Tibial artery (tissue), 4 donors: ENCODE data around the gene ENTPD2.

ENCODE experiments used
- DNase-seq, 2 donors: peaks; one replicate each; pipeline ENCODE4 v3.0.0-alpha.2; 2019
- H3K27ac ChIP-seq, 2 donors: fragments of 200-600 bp; sonication (generic) in 1 of 2; 1 replicate in 1 of 2; 2 replicates in 1 of 2; pipeline ENCODE4 v1.5.1; 2018 to 2019; ENCODE audit warnings: mild to moderate bottlenecking in 1 of 2
- H3K27me3 ChIP-seq, 2 donors: fragments of 200-600 bp; sonication (generic) in 1 of 2; one replicate each; pipeline versions ENCODE4 v1.5.1 to v1.6.0; 2016 to 2019
- H3K36me3 ChIP-seq, 3 donors: fragments of 200-600 bp; sonication (generic) in 2 of 3; one replicate each; pipeline ENCODE4 v1.5.1; 2016 to 2019; ENCODE audit warnings: mild to moderate bottlenecking in 2 of 3
- H3K4me1 ChIP-seq, 4 donors: fragments of 200-600 bp; sonication (generic) in 2 of 4; 1 replicate in 3 of 4; 2 replicates in 1 of 4; pipeline ENCODE4 v1.5.1; 2016 to 2019
- H3K4me3 ChIP-seq, 2 donors: fragments of 200-600 bp; sonication (generic) in 1 of 2; 1 replicate in 1 of 2; 2 replicates in 1 of 2; pipeline ENCODE4 v1.5.1; 2018 to 2019; ENCODE audit warnings: mild to moderate bottlenecking in 2 of 2
- H3K9me3 ChIP-seq, 3 donors: fragments of 200-600 bp; sonication (generic) in 1 of 3; one replicate each; pipeline ENCODE4 v1.5.1; 2016 to 2019
- CTCF ChIP-seq, 2 experiments: fragments of 200-600 bp in 1 of 2; fragments of 450-650 bp in 1 of 2; IDR thresholded peaks; one replicate each; pipeline ENCODE4 v1.5.1; 2017 to 2019; ENCODE audit warnings: antibody characterized with exemption in 2 of 2, mild to moderate bottlenecking in 1 of 2, moderate library complexity in 1 of 2
- intact Hi-C: fragments of 100-400 bp; cut with DNase I; formaldehyde crosslinking; loops from one replicate; pipeline ENCODE4 v1.15.0; 2023; ENCODE audit warnings: low total_unique reads

Gene ENTPD2

GRCh38 chr9:137020771-137021567 lies 32.9 kb downstream of the ENTPD2 start:
- H3K9me3 ChIP-seq, result no peaks in the 10 kb centered on the region
- H3K4me3 ChIP-seq, result no peak overlapping the region
- TF ChIP-seq CTCF (IDR thresholded peaks at IDR 0.05), result no peak
- peaks cover 0 to 7% (median 0%) of the 10 kb centered on the region in 4 donors for H3K4me1 ChIP-seq
- no peak overlapping the region for H3K27ac ChIP-seq
- peaks cover 13 to 49% (median 22%) of the 10 kb centered on the region in 3 donors for H3K36me3 ChIP-seq
- intact Hi-C loops, result no loop called here
- H3K27me3 ChIP-seq, result no peaks in the 10 kb centered on the region
- no peak for DNase-seq

DNA sequence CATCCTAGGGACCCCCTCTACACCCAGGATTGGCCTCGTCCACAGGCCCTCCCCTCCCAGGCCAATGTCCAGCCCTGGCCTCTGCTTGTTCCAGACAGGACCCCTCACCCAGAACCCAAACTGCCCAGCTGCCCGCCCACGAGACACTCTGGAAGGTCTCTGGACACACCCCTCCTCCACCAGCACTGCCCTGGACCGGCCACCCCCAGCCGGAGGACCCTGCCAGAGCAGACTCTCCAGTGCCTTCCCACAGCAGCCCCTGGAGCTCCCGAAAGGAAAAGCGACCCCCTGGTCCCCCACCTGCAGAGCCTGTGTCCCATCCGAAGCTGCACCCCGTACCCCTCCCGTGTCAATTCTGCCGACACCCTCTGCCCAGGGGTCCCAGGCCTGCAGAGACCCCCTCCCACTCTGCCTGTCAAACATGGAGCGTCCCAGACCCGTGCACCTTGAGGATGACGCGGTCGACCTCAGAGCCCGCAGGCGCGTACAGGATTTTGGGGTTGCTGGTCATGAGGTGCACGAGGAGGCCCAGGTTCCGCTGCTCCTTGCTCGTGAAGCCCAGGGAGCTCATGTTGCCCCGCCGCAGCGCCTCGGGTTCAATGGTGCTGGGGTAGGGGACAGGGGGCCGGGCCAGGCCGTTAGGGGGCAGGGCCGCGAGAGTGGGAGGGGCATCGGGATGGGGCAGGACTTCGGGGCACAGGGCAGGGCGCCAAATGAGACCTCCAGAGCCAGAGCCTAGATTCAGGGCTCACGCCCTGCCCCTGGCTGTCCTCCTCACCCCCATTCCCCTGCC lies 33.8 kb downstream of the ENTPD2 start:
- Histone ChIP-seq H3K4me1 (no peaks in the 10 kb centered on the region), H3K36me3 (peaks cover 22 to 58% (median 31%) of the 10 kb centered on the region in 3 donors), H3K9me3 (no peaks in the 10 kb centered on the region), H3K4me3 (no peak overlapping the region), H3K27ac (no peak overlapping the region), H3K27me3 (no peaks in the 10 kb centered on the region)
- intact Hi-C loops, result no loop called here
- no peak for DNase-seq
- TF ChIP-seq CTCF (IDR thresholded peaks at IDR 0.05), result no peak

- no peak for TF ChIP-seq CTCF (IDR thresholded peaks at IDR 0.05)
- Histone ChIP-seq H3K27ac (no peak overlapping the region), H3K4me3 (no peak overlapping the region), H3K4me1 (no peaks in the 10 kb centered on the region), H3K9me3 (no peaks in the 10 kb centered on the region), H3K36me3 (peaks cover 25 to 69% (median 43%) of the 10 kb centered on the region in 3 donors), H3K27me3 (no peaks in the 10 kb centered on the region)
- intact Hi-C loops, result no loop called here
- no peak for DNase-seq
These were observed 34.9 kb downstream of the ENTPD2 start for GRCh38 chr9:137018761-137019559.

DNA sequence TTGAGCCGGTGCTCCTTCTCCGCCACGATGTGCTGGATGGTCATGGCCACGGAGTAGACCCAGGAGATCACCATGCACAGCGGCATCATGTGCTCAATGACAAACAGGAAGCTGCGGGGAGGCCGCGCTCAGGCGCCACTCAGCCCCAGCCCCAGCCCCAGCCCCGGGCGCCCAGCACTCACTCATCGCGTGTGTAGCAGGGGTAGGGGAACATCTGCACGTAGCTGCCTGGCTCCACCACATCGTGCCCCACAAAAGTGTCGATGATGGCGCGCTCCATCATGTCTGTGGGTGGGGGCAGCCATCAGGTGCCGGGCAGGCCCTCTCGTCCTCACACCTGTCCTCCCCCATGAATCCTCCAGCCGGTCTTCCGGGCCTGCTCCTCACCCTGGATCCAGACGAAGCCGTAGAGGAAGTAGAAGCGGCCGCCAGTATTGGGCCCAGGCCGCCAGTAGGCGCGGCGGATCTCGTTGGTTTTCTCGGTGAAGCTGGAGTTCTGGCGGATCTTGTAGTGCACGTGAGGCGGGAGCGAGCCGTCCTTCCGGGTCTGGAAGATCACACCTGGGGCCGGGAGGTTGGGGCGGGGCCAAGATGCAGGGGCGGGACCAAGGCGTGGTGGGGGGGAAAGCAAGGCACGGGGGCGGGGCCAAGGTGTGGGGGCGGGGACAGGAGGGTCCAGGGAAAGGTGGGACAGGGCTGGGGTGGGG lies 35.9 kb downstream of the ENTPD2 start:
- intact Hi-C loops, result no loop called here

More for the DNA sequence above, 35.9 kb downstream of the ENTPD2 start:
- Histone ChIP-seq H3K4me1 (no peaks in the 10 kb centered on the region), H3K27me3 (no peaks in the 10 kb centered on the region), H3K27ac (no peak overlapping the region), H3K4me3 (no peak overlapping the region), H3K9me3 (no peaks in the 10 kb centered on the region), H3K36me3 (peaks cover 25 to 79% (median 53%) of the 10 kb centered on the region in 3 donors)
- TF ChIP-seq CTCF (IDR thresholded peaks at IDR 0.05), result no peak
- no peak for DNase-seq
